Loucy (cell line): ENCODE data around the gene SPDYE17.
"Not testable (repeated sequence)": the region's sequence is repeated elsewhere in the genome, so short reads cannot be mapped to it uniquely, and the experiment has no call there.

ENCODE experiments used
- EZH2phosphoT487 ChIP-seq: fragments of 200-600 bp; IDR thresholded peaks from 2 replicates; pipeline ENCODE4 v1.6.1; 2018; ENCODE audit warnings: antibody characterized with exemption, mild to moderate bottlenecking, moderate library complexity, borderline replicate concordance
- TF ChIP-seq, protein P1 (sequence below): fragments of 200-600 bp; sonication (generic); conservative IDR thresholded peaks from 2 replicates; pipeline ENCODE4 v1.5.1; 2014; ENCODE audit warnings: mild to moderate bottlenecking, antibody characterized with exemption, low read length

DNA sequence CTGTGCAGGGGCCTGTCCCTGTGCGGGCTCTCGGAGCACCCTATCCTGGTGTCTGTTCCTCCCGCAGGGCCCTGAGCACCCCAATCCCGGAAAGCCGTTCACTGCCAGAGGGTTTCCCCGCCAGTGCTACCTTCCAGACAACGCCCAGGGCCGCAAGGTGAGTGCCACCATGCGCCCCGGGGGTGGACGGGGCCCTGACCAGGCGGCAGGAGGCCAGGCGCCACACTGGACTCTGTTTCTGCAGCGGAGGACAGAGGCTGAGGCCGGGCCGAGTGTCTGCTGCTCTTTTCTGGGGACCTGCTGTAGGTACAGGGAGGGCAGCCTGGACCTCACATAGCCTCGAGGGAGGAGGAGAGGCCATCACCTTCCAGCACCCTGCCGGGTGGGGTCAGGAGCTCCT, 28.0 kb downstream of the SPDYE17 start:
- TF ChIP-seq, protein P1, sequence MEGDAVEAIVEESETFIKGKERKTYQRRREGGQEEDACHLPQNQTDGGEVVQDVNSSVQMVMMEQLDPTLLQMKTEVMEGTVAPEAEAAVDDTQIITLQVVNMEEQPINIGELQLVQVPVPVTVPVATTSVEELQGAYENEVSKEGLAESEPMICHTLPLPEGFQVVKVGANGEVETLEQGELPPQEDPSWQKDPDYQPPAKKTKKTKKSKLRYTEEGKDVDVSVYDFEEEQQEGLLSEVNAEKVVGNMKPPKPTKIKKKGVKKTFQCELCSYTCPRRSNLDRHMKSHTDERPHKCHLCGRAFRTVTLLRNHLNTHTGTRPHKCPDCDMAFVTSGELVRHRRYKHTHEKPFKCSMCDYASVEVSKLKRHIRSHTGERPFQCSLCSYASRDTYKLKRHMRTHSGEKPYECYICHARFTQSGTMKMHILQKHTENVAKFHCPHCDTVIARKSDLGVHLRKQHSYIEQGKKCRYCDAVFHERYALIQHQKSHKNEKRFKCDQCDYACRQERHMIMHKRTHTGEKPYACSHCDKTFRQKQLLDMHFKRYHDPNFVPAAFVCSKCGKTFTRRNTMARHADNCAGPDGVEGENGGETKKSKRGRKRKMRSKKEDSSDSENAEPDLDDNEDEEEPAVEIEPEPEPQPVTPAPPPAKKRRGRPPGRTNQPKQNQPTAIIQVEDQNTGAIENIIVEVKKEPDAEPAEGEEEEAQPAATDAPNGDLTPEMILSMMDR = not testable (repeated sequence)
- not testable (repeated sequence) for TF ChIP-seq EZH2phosphoT487
